Sciatic nerve (tissue), 2 donors: ENCODE data around the gene PTPN2. TPM values are rescaled to one million over a fixed set of nuclear protein-coding genes. Genes with fewer than 3 reads are reported as not detected.
"Not testable (repeated sequence)": the region's sequence is repeated elsewhere in the genome, so short reads cannot be mapped to it uniquely, and the experiment has no call there.

Experiments
- ATAC-seq: fragments of 200-7000 bp; cut with Tn5 transposase; one replicate; pipeline ENCODE4 v1.9.1; 2020; ENCODE audit warnings: mild to moderate bottlenecking, moderate library complexity
- DNase-seq: peaks from one replicate; pipeline ENCODE4 v3.0.0-alpha.2; 2020; ENCODE audit warnings: low spot score
- intact Hi-C: fragments of 100-400 bp; cut with DNase I; formaldehyde crosslinking; loops from one replicate; pipeline ENCODE4 v1.14.2; 2022
- total RNA-seq: library from RNA; stranded (reverse); fragmentation: NEBNext Ultra II Directional; extraction: Animal tissue kit (Norgen Biotek cat#: 25700); gene quantifications from one replicate; pipeline ENCODE4 v1.2.1, GENCODE V29; 2021
- donor health status: DM: no; HTN: no; CAD: no.
- donor health status: DM: no; HTN: no; CAD: no.

Gene PTPN2
- total RNA-seq, 1 donor from 2014 or later, result 44.0 TPM

- ATAC-seq, result not testable (repeated sequence)
Measured at GRCh38 chr18:12896784-12897333, 12.8 kb upstream of the PTPN2 start.

GRCh38 chr18:12895626-12896025, 11.6 kb upstream of the PTPN2 start:
- intact Hi-C loops, result no loop called here

More at GRCh38 chr18:12896784-12897333, 12.8 kb upstream of the PTPN2 start:
- DNase-seq, intact Hi-C loops: not testable (repeated sequence)

DNA sequence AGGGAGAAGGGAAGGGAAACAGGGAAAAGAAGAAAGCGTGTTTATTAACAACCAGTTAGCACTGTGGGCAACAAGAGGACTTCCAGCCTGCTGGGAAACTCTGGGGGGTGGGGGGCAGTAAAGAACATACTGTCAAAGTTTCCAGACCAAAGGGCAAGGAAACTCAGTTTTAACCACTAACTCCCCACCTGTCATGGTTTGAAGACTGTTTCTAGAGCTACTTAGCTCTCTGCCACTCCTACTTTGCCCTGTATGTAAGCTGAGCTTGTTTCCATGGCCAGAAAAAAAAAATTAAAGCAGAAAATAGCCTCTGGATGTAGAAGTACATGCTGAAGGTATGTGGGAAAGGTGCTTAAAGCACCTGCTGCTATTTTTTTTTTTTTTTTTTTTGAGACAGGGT, 11.0 kb upstream of the PTPN2 start:
- DNase-seq, result no peak
- ATAC-seq, result no peak
- intact Hi-C loops, result no loop called here

More at GRCh38 chr18:12895626-12896025, 11.6 kb upstream of the PTPN2 start:
- ATAC-seq, result no peak
- no peak for DNase-seq

DNA sequence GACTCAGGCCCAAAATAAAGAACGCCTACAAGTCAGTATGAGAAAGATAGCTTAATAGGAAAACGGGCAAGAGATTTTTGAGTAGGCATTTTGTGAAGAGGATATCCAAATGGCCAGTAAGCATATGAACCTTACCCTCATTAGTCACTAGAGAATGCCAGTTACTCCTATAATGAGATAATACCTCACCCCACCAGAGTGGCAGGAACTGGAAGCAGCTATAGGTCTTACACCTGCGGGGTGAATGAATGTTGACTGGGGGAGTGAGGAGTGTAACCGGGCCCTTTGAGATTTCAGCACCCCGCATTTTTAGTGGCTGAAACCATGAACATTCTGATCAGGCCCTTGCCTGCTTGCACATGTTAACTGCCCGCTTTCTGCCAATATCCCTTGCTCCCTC, 7.5 kb upstream of the PTPN2 start:
- DNase-seq (no peak), ATAC-seq (no peak)
- intact Hi-C loops, result no loop called here

DNA sequence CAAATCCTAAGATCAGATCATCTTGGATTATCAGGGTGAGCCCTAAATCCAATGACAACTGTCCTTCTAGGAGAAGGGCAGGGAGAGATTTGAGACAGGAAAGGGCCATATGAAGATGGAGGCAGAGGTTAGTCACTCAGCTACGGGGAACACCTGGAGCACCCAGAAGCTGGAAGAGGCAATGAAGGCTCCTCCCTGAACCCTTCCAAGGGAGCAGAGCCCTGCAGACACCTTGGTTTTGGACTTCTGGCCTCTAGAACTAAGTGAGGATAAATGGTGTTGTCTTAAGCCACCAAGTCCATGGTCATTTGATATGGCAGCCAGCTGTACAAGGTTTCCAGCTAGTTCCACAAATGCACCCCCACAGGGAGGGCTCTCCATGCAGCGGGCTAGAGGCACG, 6.9 kb upstream of the PTPN2 start:
- ATAC-seq, result no peak
- intact Hi-C loops, result no loop called here
- no peak for DNase-seq

- intact Hi-C loops, result no loop called here
- no peak for DNase-seq
Measured at GRCh38 chr18:12886498-12887126, 2.6 kb upstream of the PTPN2 start.

DNA sequence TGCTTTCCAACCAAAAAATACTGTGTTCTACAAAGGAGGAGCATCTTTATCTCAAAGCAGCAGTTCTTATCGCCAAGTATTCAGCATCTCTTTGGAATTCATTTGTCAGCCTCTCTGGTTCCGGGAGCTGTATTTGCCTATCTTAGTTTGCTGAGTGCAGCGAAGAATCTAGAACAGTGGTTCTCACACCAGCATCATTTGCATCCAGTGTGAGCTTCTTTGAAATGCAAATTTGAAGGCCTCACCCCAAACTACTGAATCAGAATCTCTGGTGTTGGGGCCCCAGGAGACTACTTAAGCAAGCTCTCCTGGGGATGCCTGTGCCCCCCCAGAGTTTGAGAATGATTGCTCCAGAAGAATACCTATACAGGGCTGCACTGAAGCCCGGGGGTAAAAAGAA, 1.5 kb upstream of the PTPN2 start:
- DNase-seq (no peak), ATAC-seq (no peak)
- intact Hi-C loops, result no loop called here

More at GRCh38 chr18:12886498-12887126, 2.6 kb upstream of the PTPN2 start:
- ATAC-seq, result no peak

GRCh38 chr18:12884406-12885323, 628 bp upstream of the PTPN2 start:
- DNase-seq, result peak; percentile 86
- intact Hi-C loops, result no loop called here
- ATAC-seq, result no peak

DNA sequence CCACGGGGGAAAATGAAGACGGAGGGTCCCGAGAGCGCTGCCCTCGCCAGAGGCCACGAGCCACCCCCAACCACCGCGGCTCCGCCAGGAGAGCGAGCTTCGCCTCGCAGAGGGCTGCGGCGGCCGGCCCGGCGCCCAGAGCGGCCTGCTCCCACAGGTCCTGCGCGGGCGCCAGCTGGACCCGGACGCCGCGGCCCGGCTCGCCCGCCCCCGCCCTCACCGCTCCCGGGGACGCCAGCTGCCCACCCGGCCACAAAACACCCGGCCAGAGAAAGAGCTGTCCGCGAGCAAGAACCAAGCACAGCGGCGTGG, 709 bp downstream of the PTPN2 start:
- intact Hi-C loops, result no loop called here
- no peak for DNase-seq
- ATAC-seq, result peak; percentile 36

DNA sequence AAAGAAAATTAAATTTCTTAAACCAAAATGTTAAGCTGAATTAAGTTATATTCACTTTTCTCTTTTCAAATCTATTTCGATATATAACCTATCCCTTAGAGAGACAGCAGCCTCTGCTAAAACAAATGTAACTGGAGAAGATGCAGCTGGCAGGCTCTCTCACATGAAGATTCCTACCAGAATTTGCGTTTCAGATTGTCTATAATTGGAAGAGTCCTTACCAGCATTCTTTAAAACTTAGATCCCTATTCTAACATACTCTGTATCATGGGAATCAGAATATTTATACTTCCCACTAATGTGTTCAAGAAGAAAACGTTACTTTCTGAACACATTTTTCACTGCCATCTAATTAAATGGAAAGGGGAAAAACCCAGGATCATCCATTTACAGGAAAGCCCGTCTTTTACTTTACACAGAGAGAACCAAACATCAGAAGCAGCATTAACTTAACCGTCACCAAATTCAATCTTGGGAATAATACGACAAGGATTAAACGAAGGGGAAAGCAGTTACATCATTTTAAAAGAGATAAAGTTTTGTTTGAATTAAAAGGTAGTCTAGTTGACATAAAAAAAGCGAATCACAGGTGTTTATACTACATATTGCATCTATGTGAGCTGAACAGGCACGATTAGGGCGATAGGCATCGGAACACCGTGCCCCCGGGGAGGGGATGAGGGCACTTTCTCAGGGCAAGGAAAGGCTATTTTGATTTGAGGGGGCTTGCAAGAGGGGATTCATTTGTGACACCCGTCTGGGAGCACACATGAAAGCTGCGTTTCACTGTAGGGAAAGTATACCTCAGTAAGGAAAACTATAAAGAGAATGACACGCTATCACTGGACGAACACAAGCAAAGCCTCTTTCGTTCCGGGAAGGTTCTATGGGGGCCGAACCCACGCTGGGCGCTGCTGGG, 1.3 kb downstream of the PTPN2 start:
- no peak for DNase-seq
- intact Hi-C loops, result no loop called here

DNA sequence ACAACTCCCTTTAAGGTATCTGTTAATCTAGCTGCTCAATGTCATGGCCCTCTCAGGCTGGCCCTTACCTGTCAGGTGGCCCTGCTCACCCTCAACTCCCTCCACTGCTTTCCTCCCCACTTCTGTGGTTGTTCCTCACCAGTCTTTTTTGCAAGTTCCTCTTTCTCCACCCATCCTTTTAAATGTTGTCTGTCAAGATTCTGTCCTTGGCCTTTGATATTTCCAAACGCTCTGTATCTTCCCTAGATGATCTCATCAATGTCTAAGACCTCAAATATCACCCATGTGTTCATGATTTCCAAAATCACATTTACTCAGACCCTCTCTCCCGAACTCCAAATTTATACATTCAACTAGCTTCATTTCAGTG, 3.5 kb downstream of the PTPN2 start:
- no peak for DNase-seq
- intact Hi-C loops, result no loop called here
- no peak for ATAC-seq

More for the DNA sequence above, 1.3 kb downstream of the PTPN2 start:
- no peak for ATAC-seq

GRCh38 chr18:12879840-12880540, 4.0 kb downstream of the PTPN2 start:
- DNase-seq, result no peak
- no peak for ATAC-seq
- intact Hi-C loops, result no loop called here

GRCh38 chr18:12874992-12875391, 9.0 kb downstream of the PTPN2 start:
- intact Hi-C loops, ATAC-seq, DNase-seq: not testable (repeated sequence)

DNA sequence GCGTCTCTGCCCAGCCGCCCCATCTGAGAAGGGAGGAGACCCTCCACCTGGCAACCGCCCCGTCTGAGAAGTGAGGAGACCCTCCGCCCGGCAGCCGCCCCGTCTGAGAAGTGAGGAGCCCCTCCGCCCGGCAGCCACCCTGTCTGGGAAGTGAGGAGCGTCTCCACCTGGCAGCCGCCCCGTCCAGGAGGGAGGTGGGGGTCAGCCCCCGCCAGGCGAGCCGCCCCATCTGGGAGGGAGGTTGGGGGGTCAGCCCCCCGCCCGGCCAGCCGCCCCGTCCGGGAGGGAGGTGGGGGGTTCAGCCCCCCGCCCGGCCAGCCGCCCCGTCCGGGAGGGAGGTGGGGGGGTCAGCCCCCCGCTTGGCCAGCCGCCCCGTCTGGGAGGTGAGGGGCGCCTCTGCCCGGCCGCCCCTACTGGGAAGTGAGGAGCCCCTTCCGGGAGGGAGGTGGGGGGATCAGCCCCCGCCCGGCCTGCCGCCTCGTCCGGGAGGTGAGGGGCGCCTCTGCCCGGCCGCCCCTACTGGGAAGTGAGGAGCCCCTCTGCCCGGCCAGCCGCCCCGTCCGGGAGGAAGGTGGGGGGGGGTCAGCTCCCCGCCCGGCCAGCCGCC, 10.0 kb downstream of the PTPN2 start:
- DNase-seq, ATAC-seq, intact Hi-C loops: not testable (repeated sequence)

DNA sequence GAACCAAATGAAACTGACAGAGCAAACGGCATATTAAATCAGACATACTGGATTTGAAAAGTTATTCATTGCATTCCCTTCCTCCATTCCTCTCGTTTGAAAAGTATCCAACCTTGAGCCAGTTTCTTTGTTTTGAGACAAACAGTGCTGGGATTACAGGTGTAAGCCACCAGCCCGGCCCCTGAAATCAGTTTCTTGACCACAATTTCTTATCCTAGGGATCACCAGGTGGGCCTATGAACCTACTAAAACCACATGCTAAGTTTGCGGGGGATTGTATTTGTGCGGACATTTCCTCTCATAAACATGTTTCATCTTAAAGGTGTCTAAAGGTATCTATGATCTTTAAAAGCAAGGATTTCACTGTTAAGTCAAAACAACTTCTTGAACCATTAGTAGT, 11.6 kb downstream of the PTPN2 start:
- intact Hi-C loops, result loop anchor here (1.0 kb wide), 1 partner anchor 8 kb away; no protein-coding TSS in a partner anchor
- ATAC-seq (no peak), DNase-seq (no peak)

DNA sequence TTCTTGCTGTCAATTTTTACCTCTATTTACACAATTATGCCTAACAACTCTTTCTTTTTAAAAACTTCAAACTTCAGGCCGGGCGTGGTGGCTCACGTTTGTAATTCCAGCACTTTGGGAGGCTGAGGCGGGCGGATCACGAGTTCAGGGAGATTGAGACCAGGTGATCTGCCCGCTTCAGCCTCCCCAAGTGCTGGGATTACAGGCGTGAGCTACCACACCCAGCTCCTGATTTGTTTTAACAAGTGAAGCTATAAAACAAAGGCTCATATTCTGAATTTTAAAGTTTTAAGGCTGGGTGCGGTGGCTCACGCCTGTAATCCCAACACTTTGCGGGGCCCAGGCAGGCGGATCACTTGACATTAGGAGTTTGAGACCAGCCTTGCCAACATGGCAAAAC, 15.5 kb downstream of the PTPN2 start:
- intact Hi-C loops, result no loop called here
- DNase-seq (no peak), ATAC-seq (no peak)

- DNase-seq, result no peak
- no peak for ATAC-seq
- intact Hi-C loops, result no loop called here
Measured at GRCh38 chr18:12867441-12868123, 16.5 kb downstream of the PTPN2 start.
